ENCODE results near the gene RHO. TPM values are rescaled to one million over a fixed set of nuclear protein-coding genes. Genes with fewer than 3 reads are reported as not detected.
"Not testable (repeated sequence)": the region's sequence is repeated elsewhere in the genome, so short reads cannot be mapped to it uniquely, and the experiment has no call there.

The RHO gene
- total RNA-seq, 1 experiment from 2014 or later, result not detected

DNA sequence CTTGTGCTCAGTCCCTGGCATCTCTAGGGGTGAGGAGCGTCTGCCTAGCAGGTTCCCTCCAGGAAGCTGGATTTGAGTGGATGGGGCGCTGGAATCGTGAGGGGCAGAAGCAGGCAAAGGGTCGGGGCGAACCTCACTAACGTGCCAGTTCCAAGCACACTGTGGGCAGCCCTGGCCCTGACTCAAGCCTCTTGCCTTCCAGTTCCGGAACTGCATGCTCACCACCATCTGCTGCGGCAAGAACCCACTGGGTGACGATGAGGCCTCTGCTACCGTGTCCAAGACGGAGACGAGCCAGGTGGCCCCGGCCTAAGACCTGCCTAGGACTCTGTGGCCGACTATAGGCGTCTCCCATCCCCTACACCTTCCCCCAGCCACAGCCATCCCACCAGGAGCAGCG, 5.0 kb downstream of the RHO start:
- in situ Hi-C loops (cut with HindIII; ENCODE audit: low pct_unique_long_range_greater_than_20kb, low sequenced_read_pairs), result no loop called here

DNA sequence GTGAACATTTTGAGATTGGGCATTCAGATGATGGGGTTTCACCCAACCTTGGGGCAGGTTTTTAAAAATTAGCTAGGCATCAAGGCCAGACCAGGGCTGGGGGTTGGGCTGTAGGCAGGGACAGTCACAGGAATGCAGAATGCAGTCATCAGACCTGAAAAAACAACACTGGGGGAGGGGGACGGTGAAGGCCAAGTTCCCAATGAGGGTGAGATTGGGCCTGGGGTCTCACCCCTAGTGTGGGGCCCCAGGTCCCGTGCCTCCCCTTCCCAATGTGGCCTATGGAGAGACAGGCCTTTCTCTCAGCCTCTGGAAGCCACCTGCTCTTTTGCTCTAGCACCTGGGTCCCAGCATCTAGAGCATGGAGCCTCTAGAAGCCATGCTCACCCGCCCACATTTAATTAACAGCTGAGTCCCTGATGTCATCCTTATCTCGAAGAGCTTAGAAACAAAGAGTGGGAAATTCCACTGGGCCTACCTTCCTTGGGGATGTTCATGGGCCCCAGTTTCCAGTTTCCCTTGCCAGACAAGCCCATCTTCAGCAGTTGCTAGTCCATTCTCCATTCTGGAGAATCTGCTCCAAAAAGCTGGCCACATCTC, 6.1 kb downstream of the RHO start:
- peak; percentile 7 for DNase-seq (ENCODE audit: low read depth)
- in situ Hi-C loops (cut with HindIII; ENCODE audit: low pct_unique_long_range_greater_than_20kb, low sequenced_read_pairs), result no loop called here

More for the DNA sequence above, 5.0 kb downstream of the RHO start:
- DNase-seq (ENCODE audit: low read depth), result no peak

DNA sequence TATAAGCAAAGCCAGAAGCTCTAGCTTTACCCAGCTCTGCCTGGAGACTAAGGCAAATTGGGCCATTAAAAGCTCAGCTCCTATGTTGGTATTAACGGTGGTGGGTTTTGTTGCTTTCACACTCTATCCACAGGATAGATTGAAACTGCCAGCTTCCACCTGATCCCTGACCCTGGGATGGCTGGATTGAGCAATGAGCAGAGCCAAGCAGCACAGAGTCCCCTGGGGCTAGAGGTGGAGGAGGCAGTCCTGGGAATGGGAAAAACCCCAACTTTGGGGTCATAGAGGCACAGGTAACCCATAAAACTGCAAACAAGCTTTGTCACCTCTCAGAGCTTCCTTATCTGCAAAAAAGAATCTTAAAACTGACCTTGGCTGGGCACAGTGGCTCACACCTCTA, 6.6 kb downstream of the RHO start:
- DNase-seq (ENCODE audit: low read depth), result no peak
- in situ Hi-C loops (cut with HindIII; ENCODE audit: low pct_unique_long_range_greater_than_20kb, low sequenced_read_pairs), result no loop called here

DNA sequence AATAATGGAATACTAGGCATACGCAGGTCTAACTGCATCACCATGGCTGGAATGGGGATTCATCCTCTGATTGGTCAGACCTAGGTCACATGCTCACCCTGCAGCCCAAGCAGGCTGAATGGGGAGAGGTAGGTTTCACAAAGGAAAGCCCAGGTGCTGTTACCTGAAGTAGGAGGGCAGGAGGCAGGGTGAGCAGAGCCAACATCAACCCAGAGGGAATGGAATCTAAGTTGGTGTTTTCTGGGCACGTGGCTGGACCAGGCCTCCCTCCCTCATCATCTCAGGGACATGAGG, 7.9 kb downstream of the RHO start:
- no peak for DNase-seq (ENCODE audit: low read depth)
- in situ Hi-C loops (cut with HindIII; ENCODE audit: low pct_unique_long_range_greater_than_20kb, low sequenced_read_pairs), result no loop called here

DNA sequence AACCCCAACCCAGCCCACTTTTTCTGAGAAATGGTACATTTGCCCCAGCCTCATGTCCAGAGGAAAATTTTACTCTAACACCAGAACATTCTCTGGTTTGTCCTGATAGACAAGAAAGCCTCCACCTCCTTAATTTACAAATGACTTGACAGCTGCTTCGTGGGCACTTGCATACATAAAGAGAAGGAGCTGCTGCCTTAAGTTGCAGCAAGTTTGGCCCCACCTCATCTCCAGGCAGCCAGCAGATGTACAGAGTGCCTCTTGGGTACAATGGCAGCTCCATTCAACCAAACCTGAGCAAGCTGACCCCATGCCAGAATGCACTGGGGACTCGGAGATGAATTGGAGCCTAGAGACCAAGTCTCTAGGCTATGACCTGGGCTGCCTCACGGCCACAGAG, 8.4 kb downstream of the RHO start:
- in situ Hi-C loops (cut with HindIII; ENCODE audit: low pct_unique_long_range_greater_than_20kb, low sequenced_read_pairs), result no loop called here
- no peak for DNase-seq (ENCODE audit: low read depth)

DNA sequence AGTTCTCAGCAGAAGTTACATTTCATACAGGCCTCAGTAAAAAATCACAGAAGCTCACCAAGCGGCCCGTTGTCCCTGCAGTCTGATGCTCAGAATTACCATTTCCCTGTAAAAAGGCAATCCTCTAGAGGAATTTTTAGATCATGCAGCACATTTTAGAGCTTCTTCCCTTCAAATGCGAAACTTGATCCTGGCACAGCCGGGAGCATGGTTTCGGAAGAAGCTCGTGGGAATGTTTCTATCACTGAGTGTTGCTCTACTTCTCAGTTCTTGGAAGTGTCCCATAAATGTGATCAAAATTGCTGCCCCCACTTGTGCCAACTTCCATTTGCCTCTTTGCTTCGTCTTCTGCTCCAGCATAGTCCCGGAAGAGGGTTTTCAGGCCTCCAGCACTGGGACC, 10.8 kb downstream of the RHO start:
- in situ Hi-C loops (cut with HindIII; ENCODE audit: low pct_unique_long_range_greater_than_20kb, low sequenced_read_pairs), result no loop called here
- no peak for DNase-seq (ENCODE audit: low read depth)

DNA sequence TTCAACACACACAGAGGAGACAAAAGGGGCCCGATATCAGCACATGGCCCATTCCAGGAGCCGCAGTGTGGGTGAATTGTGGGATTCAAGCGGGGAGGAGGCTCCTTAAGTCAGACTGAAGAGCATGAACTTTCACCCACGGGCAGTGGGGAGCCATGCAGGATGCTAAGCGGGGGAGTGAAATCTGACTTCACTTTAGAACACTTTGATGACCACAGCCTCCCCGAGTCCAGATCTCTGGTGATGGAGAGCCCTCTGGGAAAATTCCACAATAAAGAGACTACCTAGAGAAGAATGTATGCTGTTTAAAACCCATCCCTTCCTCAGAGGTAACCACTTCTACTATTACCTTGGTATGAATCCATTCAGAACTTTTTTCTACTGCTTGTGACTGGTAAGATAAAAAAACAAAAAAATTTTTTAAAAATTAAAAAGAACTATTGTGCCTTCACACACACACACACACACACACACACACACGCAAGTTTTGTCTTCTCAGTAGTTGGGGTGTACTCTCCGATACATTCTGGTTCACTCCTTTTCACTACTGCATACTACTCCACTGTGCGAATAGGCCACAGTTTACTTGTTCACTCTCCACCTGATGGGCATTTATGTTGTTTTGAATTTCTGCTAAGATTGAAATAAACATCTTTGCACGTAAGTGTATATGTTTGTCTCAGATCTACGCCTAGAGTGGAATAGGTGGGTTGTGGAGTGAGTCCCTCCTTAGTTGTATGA, 12.5 kb downstream of the RHO start:
- DNase-seq (ENCODE audit: low read depth), result no peak
- in situ Hi-C loops (cut with HindIII; ENCODE audit: low pct_unique_long_range_greater_than_20kb, low sequenced_read_pairs), result no loop called here

DNA sequence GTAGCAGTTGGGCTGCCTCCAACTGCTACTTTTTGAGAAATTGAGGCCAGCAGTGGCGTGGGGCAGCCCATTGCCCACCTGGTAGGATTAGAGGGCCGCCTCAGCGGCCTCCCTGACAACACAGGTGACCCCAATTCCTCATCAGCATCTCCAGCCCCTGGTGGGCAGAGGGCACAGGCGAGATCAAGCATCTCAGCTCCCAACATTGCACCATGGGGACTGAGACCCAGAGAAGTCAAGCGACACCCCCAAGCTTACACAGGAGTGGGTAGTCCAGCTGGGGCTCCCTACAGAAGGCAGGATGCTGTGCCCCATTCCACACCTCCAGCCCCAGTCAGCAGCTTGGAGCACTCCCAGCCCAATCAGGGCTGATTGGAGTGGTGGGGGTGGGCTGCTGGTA, 14.3 kb downstream of the RHO start:
- in situ Hi-C loops (cut with HindIII; ENCODE audit: low pct_unique_long_range_greater_than_20kb, low sequenced_read_pairs), result no loop called here
- DNase-seq (ENCODE audit: low read depth), result no peak

DNA sequence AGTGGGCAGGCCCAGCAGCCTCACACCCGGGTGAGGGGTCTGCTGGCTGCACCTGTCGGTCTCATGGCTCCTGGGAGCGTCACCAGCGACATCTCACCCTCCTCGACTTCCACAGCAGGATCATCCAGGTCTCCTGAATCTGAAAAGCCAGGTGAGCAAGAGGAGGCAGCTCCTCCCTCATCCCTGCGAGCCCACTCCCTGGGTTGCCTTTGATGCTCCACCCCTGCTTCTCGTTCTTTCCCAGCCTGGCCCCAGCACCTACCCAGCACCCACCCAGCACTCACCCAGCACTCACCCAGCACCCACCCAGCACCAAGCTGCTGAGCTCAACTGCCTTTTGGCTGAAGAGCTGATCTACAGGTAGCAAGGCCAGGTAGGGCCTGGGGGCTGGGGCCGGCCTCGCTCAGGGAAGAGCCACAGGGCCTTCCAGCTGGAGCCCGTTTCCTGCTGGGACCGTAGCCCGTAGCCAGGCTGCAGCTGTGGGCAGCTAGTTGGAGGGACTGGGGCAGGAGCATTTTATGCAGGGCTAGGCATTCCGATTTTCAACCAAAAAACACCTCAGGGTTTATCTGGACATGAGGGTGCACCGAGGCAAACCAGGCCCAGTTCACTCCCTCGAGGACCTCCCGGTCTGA, 14.8 kb downstream of the RHO start, which contains the start of gene H1-8:
TSS of gene H1-8 (plus strand) at position 20 of the 635 bp plus-strand sequence. CDS start at position 64, 44 bp downstream.
- DNase-seq (ENCODE audit: low read depth), result no peak
- in situ Hi-C loops (cut with HindIII; ENCODE audit: low pct_unique_long_range_greater_than_20kb, low sequenced_read_pairs), result no loop called here

DNA sequence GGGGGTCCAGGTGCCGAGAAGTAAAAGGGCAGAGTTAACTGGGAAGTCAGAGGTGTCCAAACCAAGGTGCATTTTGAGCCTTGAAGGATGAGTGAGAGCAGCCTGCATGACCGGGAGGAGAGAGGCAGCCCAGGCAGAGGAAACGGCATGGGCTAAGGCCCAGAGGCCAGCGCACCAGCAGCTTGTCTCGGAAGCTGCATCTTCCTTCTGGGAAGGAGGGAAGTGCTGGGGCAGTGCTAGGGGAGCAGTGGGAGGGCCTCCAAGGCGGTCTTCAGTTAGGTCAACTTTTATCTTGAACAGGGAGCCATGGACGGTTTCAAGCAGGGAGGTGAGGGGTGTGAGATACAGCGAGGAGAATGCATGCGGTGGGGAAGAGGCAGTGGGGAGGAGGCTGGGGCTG, 15.6 kb downstream of the RHO start:
- DNase-seq (ENCODE audit: low read depth), result no peak
- in situ Hi-C loops (cut with HindIII; ENCODE audit: low pct_unique_long_range_greater_than_20kb, low sequenced_read_pairs), result no loop called here

DNA sequence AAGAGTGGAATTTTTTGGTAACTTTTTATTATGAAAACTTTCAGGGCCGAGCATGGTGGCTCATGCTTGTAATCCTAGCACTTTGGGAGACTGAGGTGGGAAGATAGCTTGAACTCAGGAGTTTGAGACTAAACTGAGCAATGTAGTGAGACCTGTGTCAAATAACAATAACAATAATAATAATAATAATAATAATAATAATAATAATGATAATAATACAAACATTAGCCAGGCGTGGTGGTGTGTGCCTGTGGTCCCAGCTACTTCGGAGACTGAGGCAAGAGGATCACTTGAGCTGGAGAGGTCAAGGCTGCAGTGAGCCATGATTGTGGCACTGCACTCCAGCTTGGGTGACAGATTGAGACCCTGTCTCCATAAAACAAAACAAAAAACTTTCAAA, 17.5 kb downstream of the RHO start:
- in situ Hi-C loops (cut with HindIII; ENCODE audit: low pct_unique_long_range_greater_than_20kb, low sequenced_read_pairs); DNase-seq (ENCODE audit: low read depth): not testable (repeated sequence)

DNA sequence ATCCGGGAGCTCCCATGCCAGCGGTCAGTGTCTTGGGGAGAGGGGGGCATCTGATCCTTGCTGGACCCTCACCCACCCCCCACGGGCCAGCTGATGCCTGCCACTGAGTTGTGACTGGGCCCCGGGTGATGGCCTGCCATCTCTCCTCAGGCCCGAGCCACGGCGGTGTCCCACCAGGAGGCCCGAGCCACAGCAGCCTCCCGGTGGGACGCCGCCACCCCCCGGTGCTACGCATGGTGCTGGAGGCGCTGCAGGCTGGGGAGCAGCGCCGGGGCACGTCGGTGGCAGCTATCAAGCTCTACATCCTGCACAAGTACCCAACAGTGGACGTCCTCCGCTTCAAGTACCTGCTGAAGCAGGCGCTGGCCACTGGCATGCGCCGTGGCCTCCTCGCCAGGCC, 18.8 kb downstream of the RHO start:
- in situ Hi-C loops (cut with HindIII; ENCODE audit: low pct_unique_long_range_greater_than_20kb, low sequenced_read_pairs), result no loop called here
- DNase-seq (ENCODE audit: low read depth), result no peak

DNA sequence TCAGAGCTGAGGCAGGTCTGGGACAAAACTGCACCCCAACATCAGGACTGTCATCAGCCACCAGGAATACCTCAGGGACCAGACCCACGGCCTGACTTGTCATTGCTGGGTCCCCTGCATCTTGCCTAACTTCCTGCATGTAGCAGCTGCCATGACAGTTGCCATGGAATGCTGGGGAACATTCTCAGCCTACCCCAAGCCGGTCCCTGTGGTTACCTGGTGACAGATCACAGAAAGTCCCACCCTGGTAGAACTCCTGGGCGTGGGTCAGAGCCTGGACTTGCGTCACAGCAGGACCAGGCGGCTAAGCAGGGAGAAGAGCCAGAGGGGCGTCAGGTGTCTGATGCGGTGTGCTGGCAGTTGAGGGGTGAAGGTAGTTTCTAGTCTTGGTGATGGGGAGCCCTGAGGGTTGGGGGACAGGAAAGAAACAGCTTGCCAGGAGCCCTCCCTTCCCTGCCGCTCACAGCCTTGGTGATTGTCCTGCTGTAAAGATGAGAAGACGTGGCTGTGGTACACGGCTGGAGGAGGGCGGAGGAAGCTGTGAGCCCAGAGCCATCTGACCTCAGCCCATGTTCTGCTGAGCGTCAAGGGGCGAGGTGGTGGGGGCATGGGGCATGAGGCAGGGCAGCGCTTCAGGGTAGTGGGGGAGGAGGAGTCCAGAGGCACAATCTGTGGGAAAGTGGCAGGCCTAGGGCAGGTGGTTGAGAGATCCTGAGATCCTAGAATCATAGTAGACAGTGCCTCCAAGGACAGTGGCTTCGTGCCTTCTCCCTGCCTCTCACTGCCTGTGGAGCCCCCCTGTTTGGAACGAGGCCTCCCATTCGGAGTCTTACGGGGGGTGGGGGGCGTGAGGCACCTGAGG, 19.9 kb downstream of the RHO start:
- in situ Hi-C loops (cut with HindIII; ENCODE audit: low pct_unique_long_range_greater_than_20kb, low sequenced_read_pairs), result no loop called here
- no peak for DNase-seq (ENCODE audit: low read depth)

DNA sequence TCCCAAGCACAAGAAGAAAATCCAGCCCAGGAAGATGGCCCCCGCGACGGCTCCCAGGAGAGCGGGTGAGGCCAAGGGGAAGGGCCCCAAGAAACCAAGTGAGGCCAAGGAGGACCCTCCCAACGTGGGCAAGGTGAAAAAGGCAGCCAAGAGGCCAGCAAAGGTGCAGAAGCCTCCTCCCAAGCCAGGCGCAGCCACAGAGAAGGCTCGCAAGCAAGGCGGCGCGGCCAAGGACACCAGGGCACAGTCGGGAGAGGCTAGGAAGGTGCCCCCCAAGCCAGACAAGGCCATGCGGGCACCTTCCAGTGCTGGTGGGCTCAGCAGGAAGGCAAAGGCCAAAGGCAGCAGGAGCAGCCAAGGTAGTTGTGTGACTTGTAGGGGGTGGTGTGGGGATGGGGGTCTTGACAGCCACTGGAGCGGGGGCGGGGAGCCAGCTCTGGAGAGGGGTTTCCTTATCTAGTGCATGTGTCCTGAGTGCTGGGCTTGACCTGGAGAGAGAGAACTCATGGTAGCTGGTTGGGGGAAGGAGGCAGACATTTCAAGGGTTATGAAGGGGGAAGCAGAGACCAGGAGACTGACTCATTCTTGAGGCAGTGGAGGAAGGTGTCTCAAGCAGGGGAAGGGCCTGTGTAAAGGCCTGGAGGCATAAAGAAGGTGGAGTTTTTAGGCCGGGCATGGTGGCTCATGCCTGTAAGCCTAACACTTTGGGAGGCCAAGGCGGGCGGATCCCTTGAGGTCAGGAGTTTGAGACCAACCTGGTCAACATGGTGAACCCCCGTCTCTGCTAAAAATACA, 20.8 kb downstream of the RHO start:
- no peak for DNase-seq (ENCODE audit: low read depth)
- in situ Hi-C loops (cut with HindIII; ENCODE audit: low pct_unique_long_range_greater_than_20kb, low sequenced_read_pairs), result no loop called here

DNA sequence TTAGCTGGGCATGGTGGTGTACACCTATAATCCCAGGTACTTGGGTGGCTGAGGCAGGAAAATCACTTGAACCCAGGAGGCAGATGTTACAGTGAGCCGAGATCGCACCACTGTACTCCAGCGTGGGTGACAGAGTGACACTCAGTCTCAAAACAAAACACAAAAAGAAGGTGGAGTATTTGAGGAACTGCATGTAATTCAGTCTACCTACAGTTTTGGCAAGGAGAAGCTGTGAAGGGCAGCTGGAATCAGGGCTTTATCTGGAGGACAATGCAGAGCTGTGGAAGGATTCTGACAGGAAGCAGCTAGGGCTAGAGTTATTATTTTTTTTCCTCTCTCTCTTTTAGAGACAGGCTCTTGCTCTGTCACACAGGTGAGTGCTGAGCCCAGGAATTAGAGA, 21.4 kb downstream of the RHO start:
- no peak for DNase-seq (ENCODE audit: low read depth)
- in situ Hi-C loops (cut with HindIII; ENCODE audit: low pct_unique_long_range_greater_than_20kb, low sequenced_read_pairs), result no loop called here

DNA sequence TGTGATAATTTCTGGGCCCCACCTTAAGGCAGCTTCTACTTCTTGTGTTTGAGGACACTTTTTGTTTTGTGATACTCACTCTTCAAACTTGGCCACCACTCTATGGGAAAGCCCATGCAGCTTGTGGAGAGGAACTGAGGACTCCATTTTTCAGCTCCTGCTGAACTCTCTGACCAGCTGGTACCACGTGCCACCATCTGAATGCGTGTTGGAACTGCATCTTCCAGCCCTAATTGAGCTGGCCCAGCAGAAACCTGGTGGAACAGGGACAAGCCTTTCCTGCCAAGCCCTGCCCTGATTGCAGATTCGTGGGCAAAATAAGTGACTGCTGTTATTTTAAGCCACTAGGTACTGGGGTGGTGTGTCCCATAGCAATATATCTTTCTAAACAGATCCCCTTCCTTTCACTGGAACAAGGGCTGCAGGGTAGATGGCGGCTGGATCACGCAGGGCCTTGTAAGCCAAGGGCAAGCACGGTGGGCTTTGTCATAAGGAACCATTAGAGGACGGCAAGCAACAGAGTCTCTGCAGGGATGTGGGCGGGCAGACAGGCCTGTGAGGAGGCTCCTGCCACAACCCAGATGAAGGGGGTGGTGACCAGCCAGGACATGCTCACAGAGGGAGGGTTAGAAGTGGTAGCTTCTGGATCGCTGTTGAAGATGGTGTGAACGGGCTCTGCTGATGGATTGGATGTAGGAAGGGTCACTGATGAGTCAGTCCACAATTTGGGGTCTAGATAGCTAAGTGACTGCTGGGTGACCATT, 24.0 kb downstream of the RHO start:
- in situ Hi-C loops (cut with HindIII; ENCODE audit: low pct_unique_long_range_greater_than_20kb, low sequenced_read_pairs), result no loop called here
- no peak for DNase-seq (ENCODE audit: low read depth)

DNA sequence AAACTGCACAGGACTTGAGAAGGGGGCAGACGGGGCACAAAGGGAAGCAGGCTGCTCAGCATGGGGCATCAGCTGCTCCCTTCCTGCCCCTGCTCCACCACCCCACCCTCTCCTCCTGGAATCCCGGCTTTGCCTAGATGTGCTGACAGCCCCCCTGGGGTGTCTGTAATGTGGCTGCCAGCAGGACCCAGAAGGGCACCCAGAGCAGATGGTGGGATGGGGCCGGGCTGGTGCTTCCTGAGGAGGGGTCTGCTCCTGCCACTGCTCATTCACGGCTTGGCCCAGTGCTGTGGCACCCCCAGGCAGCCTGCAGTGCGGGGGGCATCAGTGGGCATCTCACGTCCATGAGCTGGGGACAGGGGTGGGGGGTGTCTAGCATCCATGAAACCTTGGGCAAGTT, 24.7 kb downstream of the RHO start:
- in situ Hi-C loops (cut with HindIII; ENCODE audit: low pct_unique_long_range_greater_than_20kb, low sequenced_read_pairs), result no loop called here
- DNase-seq (ENCODE audit: low read depth), result no peak

DNA sequence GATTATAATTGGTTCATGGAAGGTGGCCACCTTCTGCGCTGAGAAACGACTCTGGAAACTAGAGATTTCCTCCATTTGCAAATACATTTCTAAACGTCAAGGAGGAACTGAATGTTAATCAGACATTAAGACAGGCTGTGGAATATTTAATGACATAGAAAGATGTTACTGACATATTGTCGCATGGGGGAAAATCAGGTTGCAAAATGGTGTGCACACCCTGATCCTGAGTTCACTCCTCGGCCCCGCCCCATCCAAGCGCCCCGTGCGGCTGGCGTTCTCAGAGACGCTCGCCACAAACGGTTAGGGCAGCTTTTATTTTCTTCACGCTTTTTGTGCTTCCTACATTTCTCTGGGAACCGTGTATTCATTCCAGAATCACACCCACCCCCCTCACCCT, 25.3 kb downstream of the RHO start:
- in situ Hi-C loops (cut with HindIII; ENCODE audit: low pct_unique_long_range_greater_than_20kb, low sequenced_read_pairs), result no loop called here

More for the DNA sequence above, 25.3 kb downstream of the RHO start:
- no peak for DNase-seq (ENCODE audit: low read depth)

All from Caki2 (cell line).